HEK293T (cell line): Measurements from ENCODE around the gene HIGD2B.
"Not testable (repeated sequence)": the region's sequence is repeated elsewhere in the genome, so short reads cannot be mapped to it uniquely, and the experiment has no call there.

Experiments
- CTCF ChIA-PET: fragments of 350-600 bp; formaldehyde crosslinking; extraction: SDS; loops from one replicate; lab custom pipeline; 2021; ENCODE audit warnings: antibody characterized with exemption, inconsistent platforms; lab: Yijun Ruan, JAX
- POLR2A ChIA-PET: fragments of 350-600 bp; formaldehyde crosslinking; extraction: SDS; loops from one replicate; lab custom pipeline; 2020; ENCODE audit warnings: antibody characterized with exemption, inconsistent platforms; lab: Yijun Ruan, JAX
- DNase-seq: peaks from one replicate; pipeline ENCODE4 v3.0.0; 2012; ENCODE audit warnings: mixed read lengths; ENCODE audit errors: extremely low spot score
- ARNT ChIP-seq: fragments of 450-650 bp; IDR thresholded peaks from 2 replicates; pipeline ENCODE4 v1.6.1; 2017; ENCODE audit warnings: mild to moderate bottlenecking
- BHLHE40 ChIP-seq: fragments of 450-650 bp; IDR thresholded peaks from 2 replicates; pipeline ENCODE4 v1.6.1; 2016; ENCODE audit warnings: mild to moderate bottlenecking, moderate library complexity, borderline replicate concordance
- CTBP1 ChIP-seq: fragments of 450-650 bp; IDR thresholded peaks from 2 replicates; pipeline ENCODE4 v1.6.1; 2016; ENCODE audit warnings: borderline replicate concordance
- ELF4 ChIP-seq: fragments of 450-650 bp; IDR thresholded peaks from 2 replicates; pipeline ENCODE4 v1.6.1; 2017; ENCODE audit warnings: antibody characterized with exemption
- FOXA1 ChIP-seq: fragments of 450-650 bp; IDR thresholded peaks from 2 replicates; pipeline ENCODE4 v1.6.1; 2016; ENCODE audit warnings: mild to moderate bottlenecking
- FOXK2 ChIP-seq: fragments of 450-650 bp; IDR thresholded peaks from 2 replicates; pipeline ENCODE4 v1.6.1; 2016; ENCODE audit warnings: mild to moderate bottlenecking
- FOXM1 ChIP-seq: fragments of 450-650 bp; IDR thresholded peaks from 2 replicates; pipeline ENCODE4 v1.6.1; 2017; ENCODE audit warnings: mild to moderate bottlenecking, borderline replicate concordance
- HDGF ChIP-seq: fragments of 450-650 bp; IDR thresholded peaks from 2 replicates; pipeline ENCODE4 v1.6.1; 2017; ENCODE audit warnings: antibody characterized with exemption, borderline replicate concordance
- L3MBTL2 ChIP-seq: fragments of 450-650 bp; conservative IDR thresholded peaks from 2 replicates; pipeline ENCODE4 v1.6.1; 2016; ENCODE audit warnings: mild to moderate bottlenecking
- LEF1 ChIP-seq: fragments of 450-650 bp; IDR thresholded peaks from 2 replicates; pipeline ENCODE4 v1.6.1; 2017; ENCODE audit warnings: mild to moderate bottlenecking, borderline replicate concordance
- NFRKB ChIP-seq: fragments of 450-650 bp; IDR thresholded peaks from 2 replicates; pipeline ENCODE4 v1.6.1; 2016; ENCODE audit warnings: mild to moderate bottlenecking, moderate library complexity
- PKNOX1 ChIP-seq: fragments of 450-650 bp; IDR thresholded peaks from 2 replicates; pipeline ENCODE4 v1.6.1; 2016
- SP1 ChIP-seq: fragments of 450-650 bp; IDR thresholded peaks from 2 replicates; pipeline ENCODE4 v1.6.1; 2017
- SUZ12 ChIP-seq: fragments of 450-650 bp; IDR thresholded peaks from 2 replicates; pipeline ENCODE4 v1.6.1; 2016; ENCODE audit warnings: mild to moderate bottlenecking
- TARDBP ChIP-seq: fragments of 450-650 bp; IDR thresholded peaks from 2 replicates; pipeline ENCODE4 v1.6.1; 2016
- ZNF384 ChIP-seq: fragments of 450-650 bp; IDR thresholded peaks from 2 replicates; pipeline ENCODE4 v1.6.1; 2016

HIGD2B gene

GRCh38 chr15:72728821-72729220 is 42.8 kb upstream of the HIGD2B start:
- ChIA-PET CTCF (no interaction called here), POLR2A (no interaction called here)
- DNase-seq: no peak
- no peak for TF ChIP-seq SP1
- TF ChIP-seq ARNT: no peak
- no peak for TF ChIP-seq HDGF
- TF ChIP-seq LEF1: no peak
- TF ChIP-seq TARDBP: no peak
- TF ChIP-seq ELF4: no peak
- no peak for TF ChIP-seq NFRKB
- TF ChIP-seq FOXA1: no peak
- TF ChIP-seq SUZ12: no peak
- no peak for TF ChIP-seq CTBP1
- TF ChIP-seq L3MBTL2: no peak
- TF ChIP-seq FOXK2: no peak
- TF ChIP-seq PKNOX1: no peak
- TF ChIP-seq FOXM1: no peak
- no peak for TF ChIP-seq BHLHE40
- no peak for TF ChIP-seq ZNF384

DNA sequence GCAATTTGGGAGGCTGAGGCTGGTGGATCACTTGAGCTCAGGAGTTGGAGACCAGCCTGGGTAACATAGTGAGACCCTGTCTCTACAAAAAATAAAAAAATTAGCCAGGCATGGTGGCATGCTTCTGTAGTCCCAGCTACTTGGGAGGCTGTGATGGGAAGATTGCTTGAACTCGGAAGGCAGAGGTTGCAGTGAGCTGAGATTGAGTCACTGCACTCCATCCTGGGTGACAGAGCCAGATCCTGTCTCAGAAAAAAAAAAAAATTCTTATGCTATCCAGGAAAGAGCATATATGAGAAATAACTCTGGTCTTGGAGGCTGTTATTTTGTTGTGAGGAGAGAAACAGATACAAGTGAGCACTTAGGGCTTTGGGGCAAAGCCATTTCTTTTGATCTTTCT is 42.3 kb upstream of the HIGD2B start:
- POLR2A ChIA-PET, DNase-seq, CTCF ChIA-PET: not testable (repeated sequence)

GRCh38 chr15:72727154-72727553 is 41.2 kb upstream of the HIGD2B start:
- ChIA-PET POLR2A (interaction anchor here (0.9 kb wide), 1 partner anchor 41 kb away, joined by 3 read pairs; the partner anchor contains the start of genes BBS4 and HIGD2B), CTCF (interaction anchor here (1.2 kb wide), 1 partner anchor 53 kb away, joined by 7 read pairs; no protein-coding TSS in a partner anchor)
- no peak for DNase-seq
- no peak for TF ChIP-seq SP1
- TF ChIP-seq TARDBP: no peak
- TF ChIP-seq ELF4: no peak
- no peak for TF ChIP-seq FOXK2
- TF ChIP-seq SUZ12: no peak
- no peak for TF ChIP-seq ZNF384
- TF ChIP-seq LEF1: no peak
- no peak for TF ChIP-seq FOXM1

GRCh38 chr15:72725851-72726250 is 39.9 kb upstream of the HIGD2B start:
- CTCF ChIA-PET, DNase-seq, POLR2A ChIA-PET: not testable (repeated sequence)

- DNase-seq: no peak
- no peak for TF ChIP-seq BHLHE40
- no peak for TF ChIP-seq ARNT
- TF ChIP-seq LEF1: no peak
- TF ChIP-seq HDGF: no peak
- no peak for TF ChIP-seq FOXA1
- TF ChIP-seq NFRKB: no peak
- TF ChIP-seq FOXM1: no peak
- TF ChIP-seq SP1: no peak
- TF ChIP-seq CTBP1: no peak
- no peak for TF ChIP-seq L3MBTL2
- no peak for TF ChIP-seq ELF4
- TF ChIP-seq FOXK2: no peak
- TF ChIP-seq TARDBP: no peak
- no peak for TF ChIP-seq SUZ12
- ChIA-PET CTCF (no interaction called here), POLR2A (no interaction called here)
Measured at GRCh38 chr15:72725446-72725845, 39.5 kb upstream of the HIGD2B start.

DNA sequence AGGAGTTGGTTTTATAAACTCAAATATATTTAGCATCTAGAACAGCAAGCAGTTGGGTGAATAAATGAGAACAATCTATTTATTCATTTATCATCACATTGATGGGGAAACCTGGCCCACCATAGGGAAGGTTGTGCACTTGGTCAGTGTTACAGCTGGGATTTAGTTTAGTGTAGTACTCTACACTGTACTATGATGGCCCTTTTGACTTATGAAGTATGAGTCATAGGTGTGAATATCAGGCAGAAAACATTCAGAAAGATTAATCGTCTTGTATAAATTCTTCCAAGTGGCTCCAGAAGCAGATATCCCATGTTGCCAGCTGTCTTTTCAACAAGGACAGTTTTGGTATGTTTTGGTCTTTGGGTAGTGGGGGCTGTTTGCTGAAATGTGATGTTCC is 38.0 kb upstream of the HIGD2B start:
- ChIA-PET POLR2A (no interaction called here), CTCF (no interaction called here)
- no peak for TF ChIP-seq BHLHE40
- TF ChIP-seq FOXK2: no peak
- no peak for TF ChIP-seq HDGF
- no peak for TF ChIP-seq SP1
- TF ChIP-seq PKNOX1: no peak
- no peak for TF ChIP-seq FOXA1
- TF ChIP-seq L3MBTL2: no peak
- no peak for TF ChIP-seq NFRKB
- TF ChIP-seq TARDBP: no peak
- TF ChIP-seq ZNF384: no peak
- TF ChIP-seq LEF1: no peak
- no peak for TF ChIP-seq CTBP1
- no peak for TF ChIP-seq FOXM1
- TF ChIP-seq ARNT: no peak
- TF ChIP-seq ELF4: no peak
- TF ChIP-seq SUZ12: no peak
- no peak for DNase-seq

DNA sequence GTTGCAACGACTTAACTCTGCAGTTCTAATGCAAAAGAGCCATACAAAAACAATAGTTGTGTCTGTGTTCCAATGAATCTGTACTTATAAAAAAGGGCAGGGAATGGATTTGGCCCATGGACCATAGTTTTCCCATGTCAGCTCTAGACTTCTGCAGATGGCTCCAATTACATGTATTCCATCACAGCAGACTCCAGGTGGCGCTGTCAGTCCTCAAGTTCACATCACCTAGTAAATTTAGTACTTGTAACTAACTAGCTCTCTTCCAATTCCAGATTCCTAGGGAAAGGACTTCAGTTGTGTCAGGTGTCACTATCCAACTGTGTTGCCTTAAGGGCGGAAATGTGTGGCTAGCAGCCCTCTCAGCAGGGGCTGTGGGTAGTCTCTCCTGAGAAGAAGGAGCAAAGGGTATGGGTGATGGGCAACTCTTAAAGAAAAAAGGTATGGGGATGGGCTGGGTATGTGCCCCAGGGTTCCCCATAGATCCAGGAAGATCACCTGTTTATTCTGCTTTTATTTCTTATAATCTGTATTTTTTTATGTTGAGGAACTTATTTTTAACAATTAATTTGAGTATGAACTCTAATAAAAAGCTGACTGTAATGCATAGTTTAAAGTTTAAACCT is 36.2 kb upstream of the HIGD2B start:
- DNase-seq: peak; percentile 68
- CTCF ChIA-PET: interaction anchor here (0.5 to 2.1 kb wide), 23 partner anchors 9 to 914 kb away, joined by 3 to 15 read pairs (median 3); partner anchors contain the start of genes BBS4 and HIGD2B
- POLR2A ChIA-PET: interaction anchor here (1.4 kb wide), 1 partner anchor 10 kb away, joined by 3 read pairs; no protein-coding TSS in a partner anchor
- TF ChIP-seq PKNOX1: 0 out of 2 replicates have a peak, but pooled peaks have one; percentile 11
- no peak for TF ChIP-seq FOXK2

DNA sequence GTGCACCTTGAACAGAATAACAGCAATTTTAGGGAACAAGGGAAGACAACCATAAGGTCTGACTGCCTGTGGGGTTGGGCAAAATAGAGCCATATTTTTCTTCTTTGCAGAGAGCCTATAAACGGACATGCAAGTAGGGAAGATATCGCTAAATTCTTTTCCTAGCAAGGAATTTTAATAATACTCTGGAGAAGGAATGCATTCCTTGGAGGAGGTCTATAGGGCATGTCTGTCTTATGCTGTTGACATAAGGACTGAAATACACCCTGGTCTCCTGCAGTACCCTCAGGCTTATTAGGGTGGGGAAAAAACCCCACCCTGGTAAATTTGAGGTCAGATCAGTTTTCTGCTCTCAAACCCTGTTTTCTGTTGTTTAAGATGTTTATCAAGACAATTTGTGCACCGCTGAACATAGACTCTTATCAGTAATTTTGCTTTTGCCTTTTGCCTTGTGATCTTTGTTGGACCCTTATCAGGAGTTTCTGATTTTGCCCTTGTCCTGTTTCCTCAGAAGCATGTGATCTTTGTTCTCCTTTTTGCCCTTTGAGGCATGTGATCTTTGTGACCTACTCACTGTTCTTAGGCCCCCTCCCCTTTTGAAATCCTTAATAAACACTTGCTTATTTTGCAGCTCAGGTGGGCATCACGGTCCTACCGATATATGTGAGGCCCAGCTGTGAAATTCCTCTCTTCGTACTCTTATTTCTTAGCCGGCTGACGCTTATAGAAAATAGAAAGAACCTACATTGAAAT is 22.7 kb upstream of the HIGD2B start:
- POLR2A ChIA-PET, DNase-seq, CTCF ChIA-PET: not testable (repeated sequence)
